DND-41 (cell line): ENCODE data around the gene DHX38.

Source experiments
- CTCF ChIP-seq: IDR thresholded peaks from 2 replicates; pipeline ENCODE4 v1.5.1; 2012; ENCODE audit warnings: borderline replicate concordance, low read length, moderate library complexity, mild to moderate bottlenecking; ENCODE audit not compliant: poor library complexity, severe bottlenecking; ENCODE audit errors: extremely low read depth
- EZH2 ChIP-seq: IDR thresholded peaks from 3 replicates; pipeline ENCODE4 v1.6.1; 2012; ENCODE audit warnings: borderline replicate concordance, low read depth, mild to moderate bottlenecking, moderate library complexity, low read length, inconsistent platforms; ENCODE audit not compliant: severe bottlenecking

- no peak for TF ChIP-seq CTCF
- no peak for TF ChIP-seq EZH2
Measured at GRCh38 chr16:72094266-72094610, 591 bp downstream of the DHX38 start.
